ENCODE measurements around the gene PSMD6.

- TF ChIP-seq NR2C2 (CRISPR knock-in tag; IDR thresholded peaks at IDR 0.05) = no peak
- no peak for TF ChIP-seq NR2C2 (tag; IDR thresholded peaks at IDR 0.05)
- no peak for TF ChIP-seq THAP7 (CRISPR knock-in tag; IDR thresholded peaks at IDR 0.05)
- TF ChIP-seq ZBTB17 (CRISPR knock-in tag; IDR thresholded peaks at IDR 0.05) = no peak
- no peak for TF ChIP-seq IRF9 (tag; IDR thresholded peaks at IDR 0.05)
- TF ChIP-seq BRD4 (IDR thresholded peaks at IDR 0.05) = no peak
- TF ChIP-seq RNF2 (IDR thresholded peaks at IDR 0.05) = no peak
- TF ChIP-seq CHD7 (IDR thresholded peaks at IDR 0.05; ENCODE audit: low read depth, low read length) = no peak
- no peak for TF ChIP-seq NFYB (IDR thresholded peaks at IDR 0.05; ENCODE audit: extremely low read depth, insufficient read length)
Measured at GRCh38 chr3:63991666-63992065, 31.6 kb downstream of the PSMD6 start.

All from K562 (cell line).